ENCODE data around the gene ZNF766.

The ZNF766 gene

DNA sequence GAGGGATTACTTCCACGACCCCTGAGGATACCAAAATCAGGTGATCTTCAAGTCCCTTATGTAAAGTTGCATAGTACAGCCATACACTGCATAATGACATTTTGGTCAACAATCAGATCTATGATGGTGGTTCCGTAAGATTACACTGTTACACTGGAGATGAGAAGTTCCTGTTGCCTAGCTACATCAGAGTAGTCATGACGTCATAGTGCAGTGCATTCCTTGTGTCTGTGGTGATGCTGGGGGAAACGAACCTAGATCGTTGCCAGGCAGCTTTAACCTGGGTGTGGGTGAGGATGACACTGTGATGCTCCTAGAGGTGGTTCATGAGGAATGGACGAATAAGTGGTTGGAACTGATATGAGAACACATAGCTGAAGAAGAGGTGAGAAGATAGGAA is 75.8 kb downstream of the ZNF766 start:
- no peak for TF ChIP-seq TOX (CRISPR knock-in tag; IDR thresholded peaks at IDR 0.05; ENCODE audit: borderline replicate concordance)
- TF ChIP-seq PPARA (CRISPR knock-in tag; IDR thresholded peaks at IDR 0.05; ENCODE audit: borderline replicate concordance): no peak
- no peak for TF ChIP-seq ZNF70 (CRISPR knock-in tag; IDR thresholded peaks at IDR 0.05)
- no peak for TF ChIP-seq CSDC2 (CRISPR knock-in tag; IDR thresholded peaks at IDR 0.05)
- TF ChIP-seq ESRRG (CRISPR knock-in tag; IDR thresholded peaks at IDR 0.05): no peak
- TF ChIP-seq GLIS3 (CRISPR knock-in tag; IDR thresholded peaks at IDR 0.05): no peak
- no peak for TF ChIP-seq ISL1 (CRISPR knock-in tag; IDR thresholded peaks at IDR 0.05)
- no peak for TF ChIP-seq TCF4 (CRISPR knock-in tag; IDR thresholded peaks at IDR 0.05; ENCODE audit: borderline replicate concordance)
- TF ChIP-seq SNAI2 (CRISPR knock-in tag; IDR thresholded peaks at IDR 0.05): no peak
- no peak for ATAC-seq

Data from SK-N-SH treated with all-trans-retinoic acid at 6 μM for 48 hours (cell line).